Measurements from ENCODE around the gene SMIM24. TPM values are rescaled to one million over a fixed set of nuclear protein-coding genes. Genes with fewer than 3 reads are reported as not detected.

The SMIM24 gene
- total and polyA plus RNA-seq, 2 experiments from 2014 or later = 0.22 to 0.63 TPM

DNA sequence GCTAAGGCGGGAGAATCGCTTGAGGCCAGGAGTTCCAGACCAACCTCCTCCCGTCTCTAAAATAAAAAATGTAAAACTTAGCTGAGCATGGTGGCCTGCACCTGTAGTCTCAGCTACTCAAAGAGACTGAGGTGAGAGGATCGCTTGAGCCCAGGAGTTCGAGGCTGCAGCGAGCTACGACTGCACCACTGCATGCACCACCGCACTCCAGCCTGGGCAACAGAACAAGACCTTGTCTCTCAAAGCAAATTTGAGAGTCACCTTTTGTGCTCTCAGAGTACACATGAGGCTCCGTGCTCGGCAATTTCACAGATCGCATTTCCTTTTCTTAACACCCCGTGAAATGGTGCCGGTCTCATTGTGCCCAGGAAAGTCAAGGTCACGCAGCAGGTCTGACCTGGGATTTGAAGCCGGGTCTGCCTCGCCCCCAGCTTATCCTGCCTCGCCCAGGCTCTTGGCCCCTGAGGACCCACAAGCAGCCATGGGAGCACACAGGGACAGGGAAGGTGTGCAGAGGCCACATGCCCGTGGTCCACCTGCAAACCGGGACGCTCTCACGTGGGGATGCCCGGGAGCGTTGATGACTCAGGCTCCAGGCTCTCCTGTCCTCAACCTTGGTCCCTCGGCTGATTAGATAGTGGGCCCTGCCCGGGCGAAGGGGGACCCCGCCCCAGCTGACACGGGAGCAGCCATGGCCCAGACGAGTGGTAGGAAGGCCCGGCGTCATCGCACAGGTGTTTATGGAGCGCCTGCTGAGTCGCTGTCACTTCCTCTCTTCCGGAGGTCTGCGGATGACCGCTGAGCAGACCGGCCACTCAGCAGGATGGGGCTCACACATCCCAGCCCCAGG, 1.1 kb upstream of the SMIM24 start:
- no peak overlapping the region for H3K27ac ChIP-seq
- H3K4me1 ChIP-seq (ENCODE audit: low read depth) = no peaks in the 10 kb centered on the region
- no peaks in the 10 kb centered on the region for H3K27me3 ChIP-seq
- no peak for DNase-seq (ENCODE audit: low read depth in 1 of 2, low spot score in 1 of 2)
- TF ChIP-seq, protein P1, sequence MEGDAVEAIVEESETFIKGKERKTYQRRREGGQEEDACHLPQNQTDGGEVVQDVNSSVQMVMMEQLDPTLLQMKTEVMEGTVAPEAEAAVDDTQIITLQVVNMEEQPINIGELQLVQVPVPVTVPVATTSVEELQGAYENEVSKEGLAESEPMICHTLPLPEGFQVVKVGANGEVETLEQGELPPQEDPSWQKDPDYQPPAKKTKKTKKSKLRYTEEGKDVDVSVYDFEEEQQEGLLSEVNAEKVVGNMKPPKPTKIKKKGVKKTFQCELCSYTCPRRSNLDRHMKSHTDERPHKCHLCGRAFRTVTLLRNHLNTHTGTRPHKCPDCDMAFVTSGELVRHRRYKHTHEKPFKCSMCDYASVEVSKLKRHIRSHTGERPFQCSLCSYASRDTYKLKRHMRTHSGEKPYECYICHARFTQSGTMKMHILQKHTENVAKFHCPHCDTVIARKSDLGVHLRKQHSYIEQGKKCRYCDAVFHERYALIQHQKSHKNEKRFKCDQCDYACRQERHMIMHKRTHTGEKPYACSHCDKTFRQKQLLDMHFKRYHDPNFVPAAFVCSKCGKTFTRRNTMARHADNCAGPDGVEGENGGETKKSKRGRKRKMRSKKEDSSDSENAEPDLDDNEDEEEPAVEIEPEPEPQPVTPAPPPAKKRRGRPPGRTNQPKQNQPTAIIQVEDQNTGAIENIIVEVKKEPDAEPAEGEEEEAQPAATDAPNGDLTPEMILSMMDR (IDR thresholded peaks at IDR 0.05; ENCODE audit: low read depth, low read length) = no peak
- no peaks in the 10 kb centered on the region for H3K9me3 ChIP-seq (ENCODE audit: low read depth)
- H3K36me3 ChIP-seq = no peaks in the 10 kb centered on the region
- no peak overlapping the region for H3K4me3 ChIP-seq

DNA sequence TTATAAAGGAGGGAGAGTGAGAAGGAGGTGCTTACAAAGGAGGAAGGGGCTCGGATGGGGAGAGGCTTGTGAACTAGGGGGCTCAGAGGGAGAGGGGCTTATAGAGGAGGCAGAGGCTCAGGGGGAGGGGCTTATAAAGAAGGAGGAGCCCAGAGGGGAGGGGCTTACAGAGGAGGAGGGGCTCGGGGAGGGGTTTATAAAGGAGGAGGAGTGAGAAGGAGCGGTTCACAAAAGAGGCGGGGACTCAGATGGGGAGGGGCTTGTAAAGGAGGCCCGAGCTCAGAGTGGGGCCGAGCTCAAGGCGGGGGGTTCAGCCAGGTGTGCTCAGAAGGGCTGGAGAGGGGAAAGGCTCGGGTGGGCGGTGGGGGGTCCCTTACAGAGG, 500 bp downstream of the SMIM24 start:
- no peak overlapping the region for H3K4me3 ChIP-seq
- no peaks in the 10 kb centered on the region for H3K27me3 ChIP-seq
- TF ChIP-seq, protein P1 (IDR thresholded peaks at IDR 0.05; ENCODE audit: low read depth, low read length) = no peak
- no peaks in the 10 kb centered on the region for H3K36me3 ChIP-seq
- DNase-seq (ENCODE audit: low read depth in 1 of 2, low spot score in 1 of 2) = no peak
- no peak overlapping the region for H3K27ac ChIP-seq
- no peaks in the 10 kb centered on the region for H3K9me3 ChIP-seq (ENCODE audit: low read depth)
- H3K4me1 ChIP-seq (ENCODE audit: low read depth) = no peaks in the 10 kb centered on the region

DNA sequence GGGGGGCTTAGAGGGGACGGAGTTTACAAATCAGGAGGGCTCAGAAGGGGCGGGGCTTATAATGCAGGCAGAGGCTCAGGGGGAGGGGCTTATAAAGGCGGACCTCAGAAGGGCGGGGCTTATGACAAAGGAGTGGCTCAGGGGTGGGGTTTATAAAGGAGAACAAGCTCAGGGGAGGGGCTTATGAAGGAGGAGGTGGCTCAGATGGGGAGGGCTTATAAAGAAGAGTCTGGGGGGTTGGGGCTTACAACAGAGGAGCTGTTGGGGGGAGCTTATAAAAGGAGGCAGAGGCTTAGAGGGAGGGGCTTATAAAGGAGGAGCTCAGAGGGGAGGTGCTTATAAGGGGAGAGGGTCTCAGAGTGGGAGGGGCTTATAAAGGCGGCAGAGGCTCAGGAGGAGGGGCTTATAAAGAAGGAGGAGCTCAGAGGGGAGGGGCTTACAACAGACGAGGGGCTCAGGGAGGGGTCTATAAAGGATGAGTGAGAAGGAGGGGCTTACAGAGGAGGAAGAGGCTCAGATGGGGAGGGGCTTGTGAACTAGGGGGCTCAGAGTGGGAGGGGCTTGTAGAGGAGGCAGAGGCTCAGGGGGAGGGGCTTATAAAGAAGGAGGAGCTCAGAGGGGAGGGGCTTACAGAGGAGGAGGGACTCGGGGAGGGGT, 1.0 kb downstream of the SMIM24 start:
- peak in 1 of 2 donors; percentile 29 for DNase-seq (ENCODE audit: low read depth in 1 of 2, low spot score in 1 of 2)

DNA sequence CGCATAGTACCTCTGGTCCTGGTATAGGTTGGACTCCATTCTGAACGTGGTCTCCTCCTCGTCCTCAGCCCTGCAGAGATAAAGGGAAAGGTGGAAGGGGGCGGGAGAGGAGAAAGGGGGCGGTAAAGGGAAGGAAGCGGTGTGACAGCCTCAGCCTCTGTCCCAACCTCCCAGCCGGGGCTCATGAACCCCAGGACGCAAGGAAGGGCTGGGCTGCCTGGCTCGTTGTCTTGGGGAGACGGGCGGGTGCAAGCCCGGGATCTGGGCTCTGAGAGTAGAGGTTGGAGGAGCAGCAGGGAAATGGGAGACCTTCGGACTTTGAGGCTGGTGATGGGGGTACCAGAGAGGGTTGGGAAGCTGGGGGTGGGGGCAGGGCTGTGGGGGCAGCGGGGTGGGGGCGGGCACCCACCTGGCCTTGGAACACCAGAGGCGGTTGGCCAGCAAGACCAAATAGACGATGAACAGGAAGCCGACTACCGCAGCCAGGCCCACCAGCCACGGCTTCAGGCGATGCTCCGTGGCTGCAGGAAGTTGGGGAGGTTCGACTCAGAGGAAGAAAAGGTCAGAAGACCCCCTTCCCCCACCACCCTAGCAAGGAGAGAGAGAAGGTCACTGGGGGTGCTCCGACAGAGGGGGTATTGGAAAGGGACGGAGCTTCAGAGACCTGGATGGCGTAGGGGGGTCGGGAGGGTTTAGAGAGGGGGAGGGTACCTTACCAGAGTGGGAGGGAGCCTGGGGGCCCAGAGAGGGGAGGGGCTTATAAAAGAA, 1.7 kb downstream of the SMIM24 start:
- DNase-seq (ENCODE audit: low read depth in 1 of 2, low spot score in 1 of 2) = no peak
- Histone ChIP-seq H3K4me3 (no peak overlapping the region), H3K4me1 (ENCODE audit: low read depth) (no peaks in the 10 kb centered on the region), H3K9me3 (ENCODE audit: low read depth) (no peaks in the 10 kb centered on the region), H3K27ac (no peak overlapping the region), H3K36me3 (no peaks in the 10 kb centered on the region), H3K27me3 (no peaks in the 10 kb centered on the region)
- TF ChIP-seq, protein P1 (IDR thresholded peaks at IDR 0.05; ENCODE audit: low read depth, low read length) = no peak

More for the DNA sequence above, 1.0 kb downstream of the SMIM24 start:
- Histone ChIP-seq H3K36me3 (no peaks in the 10 kb centered on the region), H3K4me1 (ENCODE audit: low read depth) (no peaks in the 10 kb centered on the region), H3K4me3 (no peak overlapping the region), H3K27me3 (no peaks in the 10 kb centered on the region), H3K9me3 (ENCODE audit: low read depth) (no peaks in the 10 kb centered on the region), H3K27ac (no peak overlapping the region)
- TF ChIP-seq, protein P1 (IDR thresholded peaks at IDR 0.05; ENCODE audit: low read depth, low read length) = no peak

DNA sequence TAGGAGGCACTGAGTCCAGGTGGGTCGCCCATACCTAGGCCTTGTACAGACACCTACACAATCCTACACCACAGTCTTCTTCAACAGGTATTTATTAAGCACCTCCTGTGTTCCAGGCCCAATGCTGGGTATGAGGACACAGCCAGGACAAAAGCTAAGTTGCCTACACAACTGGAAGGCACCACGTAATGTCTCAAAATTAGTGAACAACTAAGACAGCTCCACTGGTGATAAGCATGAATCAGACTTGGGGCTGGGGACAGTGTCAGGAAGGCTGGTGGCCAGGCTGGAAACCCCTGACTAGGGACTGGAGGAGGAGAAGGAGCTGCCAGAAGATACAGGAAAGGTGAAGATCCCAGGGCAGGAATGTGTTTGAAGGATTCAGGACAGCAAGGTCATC, 2.4 kb downstream of the SMIM24 start:
- TF ChIP-seq, protein P1 (IDR thresholded peaks at IDR 0.05; ENCODE audit: low read depth, low read length) = no peak
- H3K4me1 ChIP-seq (ENCODE audit: low read depth) = no peaks in the 10 kb centered on the region
- H3K36me3 ChIP-seq = no peaks in the 10 kb centered on the region
- H3K9me3 ChIP-seq (ENCODE audit: low read depth) = no peaks in the 10 kb centered on the region
- no peaks in the 10 kb centered on the region for H3K27me3 ChIP-seq
- DNase-seq (ENCODE audit: low read depth in 1 of 2, low spot score in 1 of 2) = no peak
- no peak overlapping the region for H3K27ac ChIP-seq
- no peak overlapping the region for H3K4me3 ChIP-seq
